GM12873 (cell line): Measurements from ENCODE around the gene PTDSS2.

Experiments
- TF ChIP-seq, protein P1 (sequence below): IDR thresholded peaks from 2 replicates; pipeline ENCODE4 v1.5.1; 2012; ENCODE audit warnings: low read depth, mild to moderate bottlenecking, moderate library complexity, low read length, control low read depth; ENCODE audit not compliant: insufficient read depth; ENCODE audit errors: missing control alignments

The PTDSS2 gene

DNA sequence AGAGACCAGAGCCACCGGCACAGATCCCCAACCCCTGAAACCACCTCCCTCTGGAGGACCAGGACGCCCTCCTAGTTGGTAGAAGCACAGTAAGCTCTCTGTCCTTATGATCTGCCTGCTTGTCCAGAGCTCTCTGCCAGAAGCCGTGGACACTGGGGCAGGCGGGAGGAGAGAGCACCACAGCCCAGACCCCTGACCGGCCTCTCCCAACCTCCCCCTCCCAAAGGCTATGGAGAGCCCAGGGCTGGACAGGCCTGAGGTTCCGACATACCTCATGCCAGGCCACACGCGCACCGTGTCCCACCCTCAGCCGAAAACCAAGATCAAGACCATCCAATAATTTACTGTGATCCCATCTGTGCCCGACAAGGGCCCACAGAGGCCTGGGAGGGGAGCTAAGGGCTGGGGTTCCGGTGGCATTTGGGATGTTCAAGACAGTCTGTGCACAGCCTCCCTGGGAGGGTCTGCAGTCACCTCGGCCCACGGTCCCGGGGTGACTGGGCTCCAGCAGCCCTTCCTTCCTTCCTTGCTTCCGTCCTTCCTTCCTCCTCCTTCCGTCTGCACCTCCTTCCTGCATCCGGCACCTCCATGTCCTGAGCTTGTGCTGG lies 81.9 kb downstream of the PTDSS2 start:
- TF ChIP-seq, protein P1, sequence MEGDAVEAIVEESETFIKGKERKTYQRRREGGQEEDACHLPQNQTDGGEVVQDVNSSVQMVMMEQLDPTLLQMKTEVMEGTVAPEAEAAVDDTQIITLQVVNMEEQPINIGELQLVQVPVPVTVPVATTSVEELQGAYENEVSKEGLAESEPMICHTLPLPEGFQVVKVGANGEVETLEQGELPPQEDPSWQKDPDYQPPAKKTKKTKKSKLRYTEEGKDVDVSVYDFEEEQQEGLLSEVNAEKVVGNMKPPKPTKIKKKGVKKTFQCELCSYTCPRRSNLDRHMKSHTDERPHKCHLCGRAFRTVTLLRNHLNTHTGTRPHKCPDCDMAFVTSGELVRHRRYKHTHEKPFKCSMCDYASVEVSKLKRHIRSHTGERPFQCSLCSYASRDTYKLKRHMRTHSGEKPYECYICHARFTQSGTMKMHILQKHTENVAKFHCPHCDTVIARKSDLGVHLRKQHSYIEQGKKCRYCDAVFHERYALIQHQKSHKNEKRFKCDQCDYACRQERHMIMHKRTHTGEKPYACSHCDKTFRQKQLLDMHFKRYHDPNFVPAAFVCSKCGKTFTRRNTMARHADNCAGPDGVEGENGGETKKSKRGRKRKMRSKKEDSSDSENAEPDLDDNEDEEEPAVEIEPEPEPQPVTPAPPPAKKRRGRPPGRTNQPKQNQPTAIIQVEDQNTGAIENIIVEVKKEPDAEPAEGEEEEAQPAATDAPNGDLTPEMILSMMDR = no peak

DNA sequence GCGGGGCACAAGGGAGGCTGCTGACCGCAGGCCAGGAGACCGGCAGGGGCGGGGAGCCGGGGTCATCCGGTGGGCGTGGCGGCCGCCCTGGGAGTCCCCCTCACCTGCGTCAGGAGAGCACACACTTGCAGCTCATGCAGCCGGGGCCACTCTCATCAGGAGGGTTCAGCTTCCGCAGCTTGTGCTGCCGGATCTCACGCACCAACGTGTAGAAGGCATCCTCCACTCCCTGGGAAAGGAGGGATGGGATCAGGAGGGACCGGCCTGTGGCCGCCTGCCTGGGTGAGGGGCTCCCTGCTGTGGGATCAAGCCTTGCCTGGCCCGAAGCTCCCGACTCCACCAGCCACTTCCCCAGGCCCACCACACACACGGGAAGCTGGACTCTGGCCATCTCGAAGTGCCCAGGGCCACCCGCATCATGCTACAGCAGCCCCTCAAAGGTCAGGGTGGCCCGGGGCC lies 82.5 kb downstream of the PTDSS2 start:
- TF ChIP-seq, protein P1 = no peak

DNA sequence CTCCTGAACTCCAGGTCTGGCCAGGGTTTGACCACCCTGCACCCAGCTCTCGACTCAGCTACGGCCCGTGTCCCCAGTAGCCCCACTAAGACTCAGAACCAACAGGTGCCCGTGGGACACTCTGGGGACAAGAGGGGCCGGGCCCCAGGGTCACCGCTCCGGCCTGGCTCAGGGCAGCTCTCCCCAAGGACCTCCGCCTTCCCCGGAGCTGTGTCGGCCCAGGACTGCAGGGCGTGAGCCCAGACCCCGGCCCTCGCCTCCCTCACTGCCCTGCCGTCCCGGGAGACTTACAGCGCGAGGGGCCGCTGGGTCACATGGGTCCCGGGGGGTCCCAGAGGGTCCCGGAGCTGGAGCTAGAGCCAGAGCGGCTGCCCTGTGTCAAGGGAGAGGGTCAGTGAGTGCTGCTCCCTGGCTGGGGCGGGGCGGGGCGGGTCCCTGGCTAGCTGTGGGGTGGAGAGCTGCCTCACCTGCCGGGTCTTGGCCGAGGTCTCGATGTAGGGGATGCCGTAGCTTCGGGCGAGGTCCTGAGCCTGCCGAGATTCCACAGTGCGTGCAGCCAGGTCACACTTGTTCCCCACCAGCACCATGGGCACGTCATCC lies 83.0 kb downstream of the PTDSS2 start:
- TF ChIP-seq, protein P1 = no peak

DNA sequence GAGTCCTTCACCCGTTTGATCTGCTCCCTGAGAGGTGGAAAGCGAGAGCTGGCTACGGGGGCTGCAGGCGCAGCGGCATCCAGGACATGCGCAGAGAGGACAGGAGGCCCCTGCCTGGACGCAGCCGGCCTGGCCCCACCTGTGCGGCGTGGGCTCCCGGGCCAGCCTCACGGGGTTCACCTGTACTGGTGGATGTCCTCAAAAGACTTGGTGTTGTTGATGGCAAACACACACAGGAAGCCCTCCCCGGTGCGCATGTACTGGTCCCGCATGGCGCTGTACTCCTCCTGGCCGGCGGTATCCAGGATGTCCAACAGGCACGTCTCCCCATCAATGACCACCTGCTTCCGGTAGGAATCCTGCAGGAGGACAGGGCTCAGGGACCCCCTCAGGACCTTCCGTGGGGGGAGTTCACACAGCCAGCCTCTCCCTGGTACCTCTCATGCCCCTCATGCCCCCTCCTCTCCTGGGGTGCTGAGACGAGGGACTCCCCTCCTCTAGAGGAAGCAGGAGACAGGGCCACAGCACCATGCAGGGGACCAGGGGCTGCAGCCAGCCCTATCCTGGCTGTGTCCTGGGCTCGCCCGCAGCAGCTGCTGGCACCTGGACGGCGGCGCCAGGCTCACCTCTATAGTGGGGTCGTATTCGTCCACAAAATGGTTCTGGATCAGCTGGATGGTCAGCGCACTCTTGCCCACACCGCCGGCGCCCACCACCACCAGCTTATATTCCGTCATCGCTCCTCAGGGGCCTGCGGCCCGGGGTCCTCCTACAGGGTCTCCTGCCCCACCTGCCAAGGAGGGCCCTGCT lies 83.7 kb downstream of the PTDSS2 start:
- TF ChIP-seq, protein P1 = no peak

DNA sequence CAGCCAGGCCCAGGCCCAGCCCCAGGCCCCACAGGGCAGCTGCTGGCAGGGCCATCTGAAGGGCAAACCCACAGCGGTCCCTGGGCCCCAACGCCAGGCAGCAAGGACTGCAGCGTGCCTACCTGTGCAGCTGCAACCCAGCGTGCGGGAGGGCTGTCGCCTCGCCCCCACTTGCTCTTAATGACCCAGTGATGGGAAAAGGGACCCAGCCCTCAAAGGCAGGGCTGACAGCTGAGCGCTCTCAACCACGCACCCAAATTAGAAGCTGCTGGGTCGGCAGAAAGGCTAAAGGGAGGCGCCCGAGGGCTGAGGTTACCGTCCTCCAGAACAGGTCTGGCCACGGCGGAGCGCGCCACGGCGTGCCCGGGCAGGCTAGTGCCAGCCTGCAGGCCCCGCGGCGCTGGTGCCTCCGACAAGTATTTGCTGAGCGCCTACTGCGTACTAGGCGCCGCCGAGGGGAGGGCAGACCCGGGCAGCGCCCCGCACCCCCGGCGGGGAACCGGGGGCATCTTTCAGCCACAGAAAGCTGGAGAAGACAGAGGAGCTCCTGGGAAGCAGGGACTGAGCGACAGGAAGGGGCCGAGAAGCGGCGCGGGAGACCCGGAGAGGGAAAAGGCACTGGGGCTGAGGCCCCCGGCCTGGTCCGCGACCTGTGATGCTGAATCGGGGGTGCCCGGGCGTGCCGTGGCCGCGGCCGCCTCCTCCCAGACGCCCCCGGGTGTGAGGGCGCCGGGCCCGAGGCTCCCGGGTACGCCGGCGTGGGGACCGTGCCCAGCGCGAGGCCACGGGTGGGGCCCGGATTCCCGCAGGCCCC lies 84.5 kb downstream of the PTDSS2 start:
- TF ChIP-seq, protein P1 = no peak

DNA sequence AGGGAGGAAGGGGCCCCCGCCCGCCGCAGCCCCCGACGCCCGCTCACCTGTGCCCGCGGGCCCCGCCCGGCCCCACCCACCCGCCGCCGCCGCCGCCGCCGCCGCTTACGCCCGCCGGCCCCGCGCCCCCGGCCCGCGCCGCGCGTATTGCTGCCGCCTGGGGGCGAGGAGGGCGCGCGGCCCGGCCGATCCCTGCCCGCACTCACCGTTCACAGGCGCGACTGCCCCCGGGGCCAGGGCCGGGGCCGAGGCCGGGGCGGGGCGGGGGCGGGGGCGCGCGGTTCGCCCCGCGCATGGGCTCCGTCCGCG lies 85.1 kb downstream of the PTDSS2 start:
- TF ChIP-seq, protein P1 = no peak
